HG03342 (cell line): ENCODE measurements around the gene CGRRF1.

Experiments used
- ATAC-seq: cut with Tn5 transposase; IDR thresholded peaks from one replicate; pipeline ENCODE4 v1.9.1; 2021; ENCODE audit warnings: mild to moderate bottlenecking, moderate library complexity; ENCODE audit not compliant: unreplicated experiment

Gene CGRRF1

GRCh38 chr14:54574528-54574927, 64.8 kb downstream of the CGRRF1 start:
- no peak for ATAC-seq

- ATAC-seq = no peak
Measured at GRCh38 chr14:54577494-54577893, 67.8 kb downstream of the CGRRF1 start.

GRCh38 chr14:54577977-54578376, 68.3 kb downstream of the CGRRF1 start:
- no peak for ATAC-seq

- no peak for ATAC-seq
Measured at GRCh38 chr14:54579621-54580020, 69.9 kb downstream of the CGRRF1 start.

- ATAC-seq = no peak
Measured at GRCh38 chr14:54580933-54581332, 71.2 kb downstream of the CGRRF1 start.

- no peak for ATAC-seq
Measured at GRCh38 chr14:54582334-54582733, 72.6 kb downstream of the CGRRF1 start.

GRCh38 chr14:54584097-54584496, 74.4 kb downstream of the CGRRF1 start:
- no peak for ATAC-seq

- no peak for ATAC-seq
Measured at GRCh38 chr14:54585214-54585613, 75.5 kb downstream of the CGRRF1 start.
